HG02610 (cell line): ENCODE results near the gene SERPINA6.
"Not testable (repeated sequence)": the region's sequence is repeated elsewhere in the genome, so short reads cannot be mapped to it uniquely, and the experiment has no call there.

Source experiments
- ATAC-seq: cut with Tn5 transposase; IDR thresholded peaks from one replicate; pipeline ENCODE4 v1.9.1; 2021; ENCODE audit warnings: mild to moderate bottlenecking, moderate library complexity; ENCODE audit not compliant: unreplicated experiment

The SERPINA6 gene

DNA sequence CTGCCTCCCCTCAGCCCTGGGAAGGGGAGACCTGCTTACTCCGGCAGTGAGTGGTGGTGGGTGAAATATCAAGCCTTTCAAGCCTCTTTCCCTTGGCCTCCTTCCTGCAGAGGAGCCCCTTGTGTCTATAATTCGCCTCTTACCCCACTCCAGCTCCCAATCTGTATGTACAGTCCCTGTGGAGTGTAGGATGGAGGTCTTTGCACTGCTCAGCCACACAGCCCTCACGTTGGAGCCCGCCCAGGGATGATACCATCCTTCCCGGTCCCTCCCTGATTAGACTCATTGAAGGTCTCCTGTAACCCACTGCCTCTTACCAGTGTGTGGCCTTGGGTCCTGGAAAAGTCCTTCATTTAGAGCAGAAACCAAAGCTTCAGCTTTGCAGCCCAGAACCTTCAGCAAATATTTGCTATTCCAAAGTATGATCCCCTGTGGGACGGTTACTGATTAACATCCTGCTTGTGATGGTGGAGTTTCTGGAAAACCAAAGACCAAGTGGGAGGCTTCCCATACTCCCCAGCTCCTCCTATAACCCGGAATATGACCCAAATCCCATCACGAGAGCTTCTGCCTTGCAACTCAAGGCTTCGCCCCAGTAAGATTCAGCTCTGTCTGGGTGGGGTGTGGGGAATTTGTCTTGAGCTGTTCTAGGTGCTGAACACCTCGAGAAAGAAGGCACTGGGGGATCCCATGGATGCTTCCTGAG lies 30.1 kb downstream of the SERPINA6 start, which contains the start of gene SERPINA10:
TSS of gene SERPINA10 (minus strand) at position 397 of the 706 bp plus-strand sequence. CDS start 2,675 bp downstream, outside the sequence.
- ATAC-seq = no peak

- ATAC-seq = no peak
Observed at GRCh38 chr14:94292526-94292871, 30.6 kb downstream of the SERPINA6 start.

- ATAC-seq = no peak
Observed at GRCh38 chr14:94291906-94292525, 31.1 kb downstream of the SERPINA6 start.

DNA sequence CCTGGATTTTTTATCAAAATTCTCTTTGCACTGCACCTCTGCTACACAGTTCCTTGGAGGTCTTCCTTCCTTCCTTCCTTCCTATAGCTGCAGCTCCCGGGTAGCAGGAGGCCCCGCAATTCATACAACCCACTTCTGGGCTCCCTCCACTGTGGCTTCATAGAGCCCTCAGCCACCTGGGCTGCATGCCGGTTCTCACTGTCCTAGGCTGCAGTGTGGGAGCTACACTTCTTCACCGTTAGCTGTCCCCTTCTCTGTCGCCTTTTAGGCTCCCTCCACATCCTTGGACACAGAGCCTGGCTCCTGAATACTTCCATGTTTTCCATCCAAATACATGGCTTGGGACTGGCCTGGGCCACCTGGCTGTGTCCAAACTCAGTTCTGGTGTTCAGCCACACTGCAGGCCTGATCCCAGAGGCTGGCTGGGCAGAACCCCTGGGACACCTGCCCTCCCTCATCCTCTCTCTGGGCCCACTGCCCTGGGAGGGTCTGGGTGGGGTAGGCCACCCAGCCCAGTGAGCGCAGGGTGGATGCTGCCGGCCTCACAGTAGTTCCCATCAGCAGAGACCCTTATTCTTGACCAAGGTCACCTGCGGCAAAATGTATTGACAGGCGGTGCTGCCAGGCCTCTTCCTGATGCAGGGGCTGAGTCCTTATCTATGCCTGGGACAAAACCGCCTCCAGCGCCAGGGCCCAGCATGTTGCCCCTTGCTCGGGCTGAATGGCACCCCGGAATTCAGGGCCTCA lies 31.8 kb downstream of the SERPINA6 start:
- no peak for ATAC-seq

DNA sequence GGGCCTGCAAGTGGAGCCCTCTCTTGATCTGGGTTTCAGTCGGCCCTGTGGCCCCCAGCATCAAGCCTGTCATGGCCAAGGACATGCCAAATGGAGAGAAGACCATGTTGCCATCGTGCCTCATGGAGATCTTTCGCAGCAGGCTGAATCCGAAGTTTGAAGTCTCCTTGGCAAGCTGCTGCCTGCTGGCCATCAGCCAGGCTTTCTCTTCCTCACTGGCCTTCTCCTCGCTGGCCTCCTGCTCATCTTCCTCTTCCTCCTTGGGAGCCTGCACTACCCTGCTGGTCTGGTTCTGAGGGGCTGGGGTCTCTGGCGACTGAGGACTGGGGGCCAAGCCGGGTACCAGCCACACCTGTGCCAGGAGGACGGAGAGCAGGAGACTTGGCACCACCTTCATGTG lies 32.9 kb downstream of the SERPINA6 start:
- no peak for ATAC-seq

DNA sequence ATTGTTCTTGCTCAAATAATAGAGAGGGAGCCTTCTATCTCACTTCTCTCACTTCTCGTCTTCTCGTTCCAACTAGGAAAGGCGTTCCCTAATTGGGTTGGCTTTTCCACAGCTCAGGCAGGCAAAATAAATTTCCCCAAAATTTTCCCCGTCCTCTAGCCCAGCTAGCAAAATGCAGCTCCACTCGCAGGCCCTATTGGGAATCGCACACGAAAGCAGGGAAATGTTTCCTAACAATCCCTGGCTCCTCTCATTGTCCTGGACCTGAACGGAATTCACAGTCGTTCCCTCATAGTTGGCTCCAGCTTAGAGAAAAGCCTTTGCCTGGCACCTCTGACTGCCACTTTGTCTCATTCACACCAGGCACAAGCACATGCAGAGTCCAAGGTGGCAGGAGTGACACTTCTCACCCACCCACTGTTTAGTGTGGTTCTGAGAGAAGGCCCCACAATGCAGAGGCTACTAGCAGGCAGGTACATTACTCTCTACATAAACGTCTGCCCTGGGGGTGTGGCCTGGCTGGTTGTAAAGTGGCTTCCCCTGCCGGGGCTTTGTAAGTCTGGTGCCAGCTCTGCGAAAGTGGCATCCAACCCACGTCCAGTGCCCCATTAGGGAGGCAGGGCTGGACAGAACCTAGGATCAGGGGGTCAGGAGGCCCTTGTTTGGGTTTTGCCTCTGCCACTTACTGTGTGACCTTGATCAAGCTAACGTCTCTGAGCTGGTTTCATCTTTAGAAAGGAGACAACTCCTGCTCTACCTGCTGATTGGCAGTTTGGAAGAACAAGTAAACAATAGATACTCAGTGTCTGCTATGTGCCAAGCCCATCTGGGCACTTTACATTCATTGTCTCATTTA lies 34.3 kb downstream of the SERPINA6 start:
- ATAC-seq = no peak

GRCh38 chr14:94285158-94285557 lies 38.0 kb downstream of the SERPINA6 start:
- no peak for ATAC-seq

DNA sequence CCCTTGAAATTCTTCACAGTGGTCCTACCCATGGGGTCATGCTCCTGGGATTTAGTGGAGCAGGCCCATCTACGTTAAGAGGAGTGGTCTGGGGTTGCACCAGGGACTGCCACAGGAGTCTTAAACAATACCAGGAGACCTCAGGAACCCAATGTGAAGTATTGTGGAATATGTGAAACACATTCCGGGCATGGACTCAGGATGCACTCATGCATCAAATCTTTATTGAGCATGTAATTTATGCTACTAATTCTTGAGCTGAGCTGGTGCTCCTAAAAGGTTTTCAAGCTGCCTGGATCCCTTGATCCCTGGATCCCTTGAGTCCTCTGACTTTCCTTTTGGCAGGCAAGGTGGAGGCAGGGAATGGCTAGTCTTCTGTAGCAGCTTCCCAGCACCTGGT lies 38.9 kb downstream of the SERPINA6 start:
- ATAC-seq = no peak

- ATAC-seq = no peak
Observed at GRCh38 chr14:94282991-94283723, 40.0 kb downstream of the SERPINA6 start.

- no peak for ATAC-seq
Observed at GRCh38 chr14:94278731-94279130, 44.4 kb downstream of the SERPINA6 start.

GRCh38 chr14:94276898-94277561 lies 46.1 kb downstream of the SERPINA6 start:
- ATAC-seq = not testable (repeated sequence)

- no peak for ATAC-seq
Observed at GRCh38 chr14:94269156-94269555, 54.0 kb downstream of the SERPINA6 start.

GRCh38 chr14:94268582-94268981 lies 54.6 kb downstream of the SERPINA6 start:
- not testable (repeated sequence) for ATAC-seq

GRCh38 chr14:94267352-94267751 lies 55.8 kb downstream of the SERPINA6 start:
- ATAC-seq = no peak

- ATAC-seq = not testable (repeated sequence)
Observed at GRCh38 chr14:94264195-94264594, 58.9 kb downstream of the SERPINA6 start.
